ENCODE measurements around the gene EPS8L2.

GRCh38 chr11:723120-723883 is 17.3 kb downstream of the EPS8L2 start:
- peak in 5 of 6 experiments; percentile 31 to 56 (median 49) for TF ChIP-seq CTCF (IDR thresholded peaks at IDR 0.05)
- no peak for TF ChIP-seq POLR2A (IDR thresholded peaks at IDR 0.05)
